HG02642 (cell line): ENCODE data around the gene CMC2.

Experiments
- ATAC-seq: cut with Tn5 transposase; IDR thresholded peaks from one replicate; pipeline ENCODE4 v1.9.1; 2021; ENCODE audit warnings: mild to moderate bottlenecking; ENCODE audit not compliant: unreplicated experiment, poor library complexity

The CMC2 gene

DNA sequence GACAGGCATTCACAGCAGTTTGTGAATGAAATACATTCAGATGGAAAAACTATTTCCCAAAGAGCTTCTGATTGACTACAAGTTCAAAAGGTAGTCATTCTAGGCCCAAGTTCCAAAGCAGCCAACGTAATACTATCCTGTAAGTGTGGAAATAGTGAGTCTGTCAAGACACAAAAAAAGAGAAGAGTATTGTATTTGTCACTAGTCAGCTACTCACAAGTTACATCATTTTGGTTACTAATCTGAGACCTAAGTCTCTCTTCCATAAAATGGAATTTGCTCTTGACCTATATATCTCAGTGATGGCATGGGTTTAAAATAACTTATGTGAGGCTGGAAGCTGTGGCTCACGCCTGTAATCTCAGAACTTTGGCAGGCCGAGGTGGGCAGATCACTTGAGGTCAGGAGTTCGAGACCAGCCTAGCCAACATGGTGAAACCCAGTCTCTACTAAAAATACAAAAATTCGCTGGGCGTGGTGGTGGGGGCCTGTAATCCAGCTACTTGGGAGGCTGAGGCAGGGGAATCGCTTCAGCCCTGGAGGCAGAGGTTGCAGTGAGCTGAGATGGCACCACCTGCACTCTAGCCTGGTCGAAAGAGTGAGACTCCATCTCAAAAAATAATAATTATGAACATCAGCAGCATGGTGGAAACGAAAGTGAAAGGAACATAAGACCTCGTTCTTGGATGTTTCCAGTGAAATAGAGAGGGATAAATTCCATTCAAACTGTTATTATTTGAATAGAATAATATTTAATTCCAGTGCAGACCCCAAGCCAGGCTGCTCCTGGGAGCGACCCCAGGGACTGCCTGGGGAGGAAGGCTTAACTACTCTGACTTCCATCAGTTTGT, 2.9 kb downstream of the CMC2 start:
- ATAC-seq, result no peak

DNA sequence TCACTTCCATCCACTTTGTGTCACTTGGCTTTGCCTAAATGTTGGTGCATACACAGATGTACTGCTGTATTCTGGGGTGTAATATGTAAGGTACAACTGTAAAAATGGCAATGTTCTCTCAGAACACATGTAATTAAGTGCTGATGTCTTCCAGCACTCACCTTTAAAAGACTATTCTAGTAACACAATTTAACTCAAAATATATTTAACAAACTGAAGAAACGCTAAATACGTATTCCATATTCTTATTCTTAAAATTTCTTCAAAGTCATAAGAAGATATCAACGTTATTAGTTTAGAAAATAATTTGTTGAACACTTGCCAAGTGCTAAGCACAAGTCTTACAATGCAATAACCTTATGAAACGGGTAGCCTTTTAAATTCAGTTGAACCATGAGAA, 3.6 kb downstream of the CMC2 start:
- ATAC-seq, result no peak

DNA sequence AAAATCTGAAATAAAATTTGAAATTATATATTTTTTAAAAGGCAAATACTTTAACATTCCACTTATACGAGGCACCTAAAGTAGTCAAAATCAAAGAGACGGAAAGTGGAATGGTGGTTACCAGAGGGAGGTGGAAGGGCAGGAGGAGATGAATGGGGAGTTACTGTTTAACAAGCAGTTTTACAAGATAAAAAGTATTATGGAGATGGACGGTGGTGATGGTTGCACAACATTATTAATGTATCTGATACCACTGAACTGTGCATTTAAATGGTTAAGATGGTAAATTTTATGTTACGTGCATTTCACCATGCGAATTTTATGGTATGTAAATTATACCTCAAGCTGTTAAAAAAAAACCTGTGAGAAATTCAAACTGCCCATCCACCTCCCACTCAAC, 5.4 kb downstream of the CMC2 start:
- no peak for ATAC-seq

DNA sequence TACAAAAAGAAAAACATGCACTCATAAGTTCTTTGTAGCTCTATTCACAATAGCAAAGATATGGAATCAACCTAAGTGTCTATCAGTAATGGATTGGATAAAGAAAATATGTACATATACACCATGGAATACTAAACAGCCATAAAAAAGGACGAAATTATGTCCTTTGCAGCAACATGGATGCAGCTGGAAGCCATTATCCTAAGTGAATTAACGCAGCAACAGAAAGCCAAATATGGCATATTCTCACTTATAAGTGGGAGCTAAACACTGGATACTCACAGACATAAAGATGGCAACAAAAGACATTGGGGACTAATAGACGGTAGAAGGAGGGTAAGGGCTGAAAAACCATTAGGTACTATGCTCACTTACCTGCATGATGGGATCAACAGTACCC, 5.8 kb downstream of the CMC2 start:
- ATAC-seq, result no peak

DNA sequence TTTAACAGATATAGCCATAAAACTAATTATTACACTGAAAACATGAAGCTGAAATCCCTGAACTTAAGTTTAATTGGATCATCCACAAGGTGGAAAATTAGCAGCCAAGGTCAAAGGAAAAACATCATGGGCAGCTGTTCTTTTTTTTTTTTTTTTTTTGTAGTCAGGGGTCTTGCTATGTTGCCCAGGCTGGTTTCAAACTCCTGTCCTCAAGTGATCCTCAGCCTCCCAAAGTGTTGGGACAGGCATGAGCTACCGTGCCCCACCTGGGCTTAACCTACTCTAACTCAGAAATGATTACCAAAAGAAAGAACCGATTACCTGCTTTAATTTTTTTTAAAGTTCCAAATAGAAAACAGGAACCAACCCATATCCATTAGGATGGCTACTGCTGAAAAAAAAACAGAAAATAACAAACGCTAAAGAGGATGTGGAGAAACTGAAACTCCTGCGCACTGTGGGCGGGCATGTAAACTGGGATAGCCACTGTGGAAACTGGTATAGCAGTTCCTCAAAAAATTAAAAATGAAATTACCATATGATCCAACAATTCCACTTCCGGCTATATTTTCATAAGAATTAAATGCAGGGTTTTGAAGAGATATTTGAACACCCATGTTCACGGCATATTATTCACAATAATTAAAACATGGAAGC, 8.6 kb downstream of the CMC2 start:
- no peak for ATAC-seq

DNA sequence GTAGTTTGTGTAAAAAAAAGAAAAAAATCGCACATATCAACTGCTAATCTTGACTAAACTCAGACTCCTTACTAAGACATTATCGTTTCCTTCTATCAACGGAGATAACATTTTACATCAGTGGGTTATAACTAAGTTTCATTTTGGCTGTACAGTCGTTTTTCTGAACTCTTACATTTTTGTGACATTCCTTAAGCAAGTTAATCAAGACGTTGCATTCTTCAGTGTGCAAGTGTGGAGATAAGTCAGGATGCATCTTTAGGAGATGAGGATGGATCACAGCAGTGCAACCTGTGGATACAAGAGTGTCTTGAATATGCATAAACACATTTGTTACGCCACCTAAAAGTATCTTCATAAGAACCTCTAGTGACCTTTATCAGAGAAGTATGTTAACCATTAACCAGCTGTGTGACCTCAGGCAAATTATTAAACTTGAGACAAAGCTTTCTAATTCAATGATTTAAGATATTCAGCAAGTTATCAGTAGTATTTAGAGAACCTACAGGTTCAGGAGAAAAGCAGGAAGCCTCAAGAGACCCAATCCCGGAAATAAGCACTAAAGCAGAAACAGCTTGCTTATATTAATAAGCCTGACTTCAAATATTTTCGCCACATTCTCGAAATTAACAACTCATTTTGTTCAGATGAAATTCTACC, 9.4 kb downstream of the CMC2 start:
- ATAC-seq, result peak; percentile 65

DNA sequence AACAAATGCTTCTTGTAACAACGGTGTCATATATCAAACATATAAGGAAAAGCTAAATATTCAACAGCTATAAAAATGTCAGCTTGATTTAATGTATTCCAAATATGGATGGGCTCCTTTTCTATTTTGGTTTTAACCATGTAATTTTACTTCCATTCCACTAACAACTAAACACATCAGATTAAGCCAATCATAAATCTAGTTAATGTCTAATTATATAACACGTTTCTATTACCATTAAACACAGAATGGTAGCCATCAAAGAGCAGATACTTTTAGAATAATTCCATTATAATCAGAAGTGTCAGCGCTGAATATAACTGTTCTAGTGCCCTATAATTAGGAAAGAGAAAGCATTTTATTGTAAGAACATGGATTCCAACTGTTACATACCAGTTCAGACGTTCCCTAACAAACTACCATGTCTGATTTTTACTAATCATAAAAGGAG, 10.0 kb downstream of the CMC2 start:
- no peak for ATAC-seq

DNA sequence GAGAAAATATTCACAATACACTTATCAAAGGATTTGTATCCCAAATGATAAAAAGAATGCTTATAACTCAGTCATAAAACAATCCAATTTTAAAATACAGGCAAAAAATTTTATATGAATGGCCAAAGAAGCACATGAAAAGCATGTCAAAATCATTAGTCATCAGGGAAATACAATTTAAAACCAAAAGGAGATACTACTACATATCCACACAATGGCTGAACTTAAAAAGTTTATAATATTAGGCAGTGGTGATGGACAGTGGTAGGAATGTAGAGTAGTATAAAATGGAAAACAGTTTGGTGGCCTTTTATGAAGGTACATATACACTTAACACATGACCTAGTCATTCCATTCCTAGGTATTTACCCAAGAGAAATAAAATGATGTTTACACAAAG, 12.2 kb downstream of the CMC2 start:
- ATAC-seq, result no peak

DNA sequence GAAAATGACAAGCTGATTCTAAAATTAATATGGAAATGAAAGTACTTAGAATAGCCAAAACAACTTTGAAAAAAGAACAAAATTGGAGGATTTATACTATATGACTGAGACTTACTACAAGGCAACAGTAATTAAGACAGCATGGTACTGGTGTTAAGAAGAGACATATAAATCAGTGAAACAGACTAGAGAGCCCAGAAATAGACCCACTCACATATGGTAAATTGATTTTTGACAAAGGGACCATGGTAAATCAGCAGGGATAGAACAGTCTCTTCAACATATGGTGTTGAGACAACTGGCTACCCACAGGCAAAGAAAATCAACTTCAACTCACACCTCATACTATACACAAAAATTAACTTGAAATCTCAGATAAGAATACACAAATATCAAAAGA, 12.9 kb downstream of the CMC2 start:
- no peak for ATAC-seq

DNA sequence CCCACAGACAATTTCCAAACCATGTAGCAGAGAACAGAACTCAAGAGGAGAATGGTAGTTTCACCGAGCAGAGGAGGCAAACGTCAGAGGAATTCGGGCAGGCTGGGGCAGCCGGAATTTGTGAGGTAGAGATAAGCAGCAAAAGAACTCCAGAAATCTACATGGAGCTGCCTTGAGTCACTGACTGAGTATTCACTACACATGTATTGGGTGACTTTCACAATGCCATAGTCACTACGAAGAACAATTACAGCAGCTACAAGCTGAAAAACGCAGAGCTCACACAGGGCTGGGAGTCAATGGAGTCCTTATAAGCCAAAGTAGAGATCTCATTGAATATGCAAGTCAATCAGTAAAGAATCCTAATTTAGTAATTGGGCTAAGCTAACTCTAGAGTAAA, 13.4 kb downstream of the CMC2 start:
- ATAC-seq, result no peak

DNA sequence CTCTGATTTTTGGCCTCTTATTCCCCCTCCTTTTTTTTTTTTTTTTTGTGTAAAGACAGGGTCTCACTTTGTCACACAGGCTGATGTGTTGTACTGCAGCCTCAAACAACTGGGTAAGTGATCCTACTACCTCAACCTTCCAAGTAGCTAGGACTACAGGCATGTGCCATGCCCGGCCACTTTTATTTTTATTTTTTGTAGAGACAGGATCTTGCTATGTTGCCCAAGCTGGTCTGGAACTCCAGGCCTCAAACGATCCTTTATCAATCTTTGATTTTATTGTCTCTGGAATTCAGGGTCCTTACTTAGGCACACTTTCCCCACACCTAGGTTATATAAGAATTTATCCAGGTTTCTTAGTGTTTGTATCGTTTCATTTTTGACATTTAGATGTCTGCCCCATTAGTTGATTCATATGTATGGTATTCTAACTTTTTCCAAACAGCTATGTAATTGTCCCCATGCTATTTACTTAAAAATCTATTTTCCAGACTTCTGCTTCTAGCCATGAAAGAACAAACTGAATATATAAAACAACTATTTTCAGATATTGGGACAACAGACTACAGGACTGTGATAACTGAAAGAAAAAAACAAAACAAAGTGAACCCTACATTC, 13.9 kb downstream of the CMC2 start:
- ATAC-seq, result no peak

DNA sequence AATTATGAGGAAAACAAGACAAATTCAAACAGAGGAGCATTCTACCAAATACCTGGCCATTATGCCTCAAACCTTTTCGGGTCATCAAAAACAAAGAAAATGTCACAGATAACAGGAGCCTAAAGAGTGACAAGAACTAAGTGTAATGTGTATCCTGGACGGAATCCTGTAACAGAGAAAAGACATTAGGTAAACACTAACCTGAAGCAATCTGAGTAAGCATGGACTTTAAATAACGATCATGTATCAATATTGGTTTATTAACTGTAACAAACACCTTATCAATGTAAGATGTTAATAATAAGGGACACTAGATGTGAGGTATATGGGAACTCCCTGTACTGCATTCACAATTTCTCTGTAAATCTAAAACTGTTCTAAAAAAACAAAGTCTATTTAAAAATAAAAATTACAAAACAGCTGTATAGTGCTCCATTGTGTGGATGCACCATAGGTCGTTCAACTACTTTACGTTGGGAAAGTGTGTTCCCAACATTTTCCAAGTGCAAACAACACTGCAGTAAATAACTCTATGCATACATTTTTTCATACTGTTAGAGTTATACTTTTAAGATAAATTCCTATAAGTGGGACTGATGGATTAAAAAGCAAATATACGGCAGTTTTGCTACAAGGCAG, 14.8 kb downstream of the CMC2 start:
- no peak for ATAC-seq

DNA sequence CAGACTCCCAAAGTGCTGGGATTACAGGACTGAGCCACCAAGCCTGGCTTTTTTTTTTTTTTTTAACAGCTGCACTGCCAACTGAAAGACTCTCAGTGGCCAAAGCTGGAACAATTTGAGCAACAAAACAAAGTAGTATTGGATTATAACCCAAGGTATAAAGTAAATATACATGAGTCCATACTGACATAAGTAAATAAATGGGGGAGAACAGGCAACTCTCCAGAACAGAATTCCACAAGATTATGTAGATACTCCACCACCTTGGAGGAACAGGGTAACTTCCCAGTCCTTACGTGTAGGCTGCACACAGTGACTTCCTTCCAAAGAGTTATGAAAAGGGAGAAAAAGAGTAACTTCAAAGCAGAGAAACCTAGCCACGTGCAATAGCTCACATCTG, 15.7 kb downstream of the CMC2 start:
- ATAC-seq, result no peak

DNA sequence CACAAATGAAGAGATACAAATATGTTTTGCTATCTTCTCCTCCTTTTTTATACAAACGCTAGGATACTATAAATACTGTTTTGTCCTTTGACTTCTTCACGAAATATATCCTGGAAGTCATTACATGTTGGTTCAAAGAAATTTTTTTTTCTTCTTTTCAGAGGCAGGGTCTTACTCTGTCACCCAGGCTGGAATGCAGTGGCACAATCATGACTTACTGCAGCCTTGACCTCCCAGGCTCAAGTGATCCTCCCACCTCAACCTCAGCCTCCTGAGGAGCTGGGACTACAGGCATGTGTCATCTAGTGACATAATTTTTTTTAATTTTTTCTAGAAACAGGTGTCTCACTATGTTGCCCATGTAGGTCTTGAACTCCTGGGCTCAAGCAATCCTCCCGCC, 16.1 kb downstream of the CMC2 start:
- ATAC-seq, result no peak

DNA sequence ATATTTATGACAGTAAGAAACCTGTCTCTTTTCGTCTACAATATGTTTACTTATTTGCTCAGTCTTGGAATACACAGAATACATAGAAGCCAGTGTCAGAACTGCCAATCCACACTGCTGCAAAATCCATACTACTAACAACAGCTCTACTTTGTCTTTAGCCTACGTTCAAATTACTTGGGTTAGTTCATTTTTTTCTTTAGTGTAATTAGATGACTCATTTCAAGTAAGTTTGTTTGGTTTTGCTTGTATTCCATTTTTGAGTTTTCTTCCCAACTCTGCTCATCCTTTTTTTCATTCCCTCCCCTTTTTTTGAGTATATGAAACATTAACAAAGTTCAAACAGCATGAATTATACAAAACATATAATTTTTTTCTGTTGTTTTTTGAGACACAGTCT, 16.9 kb downstream of the CMC2 start:
- ATAC-seq, result no peak

DNA sequence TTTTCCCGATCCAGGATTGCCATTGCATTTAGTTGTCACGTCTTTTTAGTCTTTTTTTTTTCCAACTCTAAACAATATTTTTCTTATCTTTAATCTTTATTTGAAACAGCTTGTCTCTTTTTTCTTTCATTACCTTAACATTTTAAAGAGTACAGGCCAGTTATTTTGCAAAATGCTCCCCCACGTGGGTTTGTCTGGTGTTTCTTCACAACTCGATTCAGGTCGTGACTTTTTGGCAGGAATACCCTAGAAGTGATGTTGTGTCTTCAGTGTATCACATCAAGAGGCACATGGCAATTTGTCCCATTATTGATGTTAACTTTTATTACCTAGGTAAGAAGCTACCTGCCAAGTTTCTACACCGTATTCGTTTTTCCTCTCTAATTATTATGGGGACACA, 17.9 kb downstream of the CMC2 start:
- ATAC-seq, result no peak

DNA sequence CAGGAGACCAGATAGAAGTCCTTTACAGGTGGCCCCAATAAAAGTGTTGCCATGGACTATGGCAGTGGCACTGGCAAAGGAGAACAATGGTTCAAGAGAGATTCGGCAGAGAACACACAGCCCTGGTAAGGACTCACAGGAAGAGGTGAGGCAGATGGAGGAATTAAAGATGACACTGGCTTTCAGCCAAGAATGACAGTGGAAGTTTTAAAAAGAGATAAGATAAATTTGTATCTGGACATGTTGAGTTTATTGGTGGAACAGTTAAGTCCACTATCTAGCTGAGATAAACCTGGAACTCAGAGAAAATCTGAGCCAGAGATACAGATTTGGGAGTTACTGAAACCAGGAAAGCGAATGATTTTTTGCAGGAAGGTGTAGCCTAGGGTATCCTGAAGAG, 20.1 kb downstream of the CMC2 start:
- ATAC-seq, result no peak

DNA sequence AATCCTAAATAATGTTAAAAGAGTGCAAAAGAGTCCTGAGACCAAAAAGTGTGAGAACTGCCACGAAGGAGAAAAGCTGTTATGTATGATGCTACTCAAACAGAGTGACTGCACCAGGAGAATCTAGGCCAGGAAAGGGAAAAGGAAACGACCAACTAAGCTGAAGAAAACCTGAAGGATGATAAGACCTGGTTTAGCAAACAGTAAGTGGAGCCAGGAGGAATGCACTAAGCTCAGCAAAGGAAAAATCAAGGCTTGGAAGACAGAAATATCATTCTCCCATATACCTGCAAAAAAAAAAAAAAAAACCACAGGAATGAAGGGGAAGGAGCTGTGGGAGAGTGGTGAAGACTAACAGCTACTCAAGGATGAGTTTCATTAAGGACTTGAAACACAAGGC, 21.1 kb downstream of the CMC2 start:
- ATAC-seq, result no peak

DNA sequence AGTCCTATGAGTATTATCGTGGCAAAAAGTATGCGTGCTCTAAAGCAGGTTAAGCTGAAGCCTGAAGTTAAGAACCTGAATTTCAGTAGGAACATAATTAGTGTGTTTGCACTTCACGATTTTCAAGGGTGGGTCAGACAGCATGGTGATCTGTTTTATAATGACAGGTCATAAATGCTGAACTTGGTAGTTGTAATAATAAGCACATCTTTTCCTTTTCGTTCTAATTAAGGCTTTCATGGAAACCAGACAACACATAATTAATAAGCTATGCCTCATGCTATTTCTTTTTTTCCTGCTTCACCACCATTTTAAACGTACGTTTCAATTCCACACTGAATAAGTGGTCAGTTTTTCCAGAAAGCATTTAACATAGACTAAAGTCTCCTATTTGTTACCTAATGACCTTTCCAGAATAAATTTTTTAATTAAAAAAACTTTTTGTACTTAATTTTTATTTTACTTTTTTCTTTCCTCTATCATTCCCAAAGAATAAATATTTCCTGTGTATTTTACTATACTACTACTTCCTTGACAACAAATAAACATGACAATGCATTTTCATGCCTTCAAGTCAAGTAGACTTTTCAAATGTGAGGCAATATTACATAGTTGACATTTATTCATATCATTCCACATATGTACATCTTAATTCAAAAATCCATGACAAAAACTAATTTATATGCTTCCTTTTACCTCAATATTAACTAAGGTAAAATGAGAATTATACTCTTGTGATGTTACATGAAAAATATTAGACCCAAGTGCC, 22.4 kb downstream of the CMC2 start:
- no peak for ATAC-seq

DNA sequence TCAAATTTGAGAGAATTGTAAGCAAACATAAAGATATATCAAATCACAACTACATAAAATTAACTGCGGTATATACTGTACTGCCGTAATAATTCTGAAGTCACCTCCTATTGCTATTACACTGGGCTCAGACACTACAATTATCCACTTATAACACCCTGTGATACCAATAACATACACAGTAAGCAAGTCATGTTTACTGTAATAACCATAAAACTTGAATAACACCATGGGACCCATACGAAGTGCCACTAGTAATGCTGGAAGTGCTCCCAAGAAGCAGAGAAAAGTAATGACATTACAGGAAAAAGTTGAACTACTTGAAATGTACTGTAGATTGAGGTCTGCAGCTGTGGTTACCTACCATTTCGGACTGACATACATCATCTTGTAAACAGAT, 24.0 kb downstream of the CMC2 start:
- ATAC-seq, result no peak
